SU-DHL-6 (cell line): ENCODE measurements around the gene DPP3.

Experiments
- H2AFZ ChIP-seq: fragments of 200-600 bp; sonication (generic); 2 replicates; pipeline ENCODE4 v1.6.1; 2014; ENCODE audit warnings: low read depth, mild to moderate bottlenecking, moderate library complexity, mixed read lengths, antibody characterized with exemption, low read length; ENCODE audit not compliant: severe bottlenecking
- H3F3A ChIP-seq: fragments of 200-600 bp; shearing (Covaris generic); 2 replicates; pipeline ENCODE4 v1.6.0; 2016; ENCODE audit warnings: antibody characterized with exemption, mild to moderate bottlenecking; ENCODE audit not compliant: insufficient read depth
- H3K27ac ChIP-seq: fragments of 200-600 bp; sonication (generic); 2 replicates; pipeline ENCODE4 v1.5.1; 2016; ENCODE audit warnings: low read depth, mild to moderate bottlenecking, low read length, moderate library complexity, mixed read lengths
- H3K27me3 ChIP-seq: fragments of 200-600 bp; sonication (generic), shearing (Covaris generic); 2 replicates; pipeline ENCODE4 v1.6.0; 2014; ENCODE audit warnings: mild to moderate bottlenecking, low read length
- H3K36me3 ChIP-seq: fragments of 200-600 bp; sonication (generic); 2 replicates; pipeline ENCODE4 v1.6.1; 2014; ENCODE audit warnings: mild to moderate bottlenecking, low read length, mixed read lengths
- H3K4me2 ChIP-seq: fragments of 300-600, 200-600 bp; shearing (Covaris generic), sonication (generic); 2 replicates; pipeline ENCODE4 v1.6.0; 2014; ENCODE audit warnings: low read length, low read depth, mild to moderate bottlenecking; ENCODE audit not compliant: poor library complexity, severe bottlenecking
- H3K4me3 ChIP-seq: fragments of 200-600 bp; sonication (generic); 2 replicates; pipeline ENCODE4 v1.5.1; 2014; ENCODE audit warnings: antibody characterized with exemption, low read length, mild to moderate bottlenecking, mixed read lengths; ENCODE audit not compliant: insufficient read depth, poor library complexity, severe bottlenecking
- H3K79me2 ChIP-seq: fragments of 200-600 bp; sonication (generic); 2 replicates; pipeline ENCODE4 v1.6.1; 2014; ENCODE audit warnings: mild to moderate bottlenecking, low read length, moderate library complexity; ENCODE audit not compliant: insufficient read depth
- H3K9ac ChIP-seq: fragments of 200-600 bp; sonication (generic); 2 replicates; pipeline ENCODE4 v1.7.0; 2014; ENCODE audit warnings: mild to moderate bottlenecking, low read length
- H3K9me2 ChIP-seq: fragments of 200-600 bp; sonication (generic); replicated peaks from 2 replicates; pipeline ENCODE4 v1.6.1; 2014; ENCODE audit warnings: low read length; ENCODE audit not compliant: insufficient read depth
- H3K9me3 ChIP-seq: fragments of 200-600 bp; sonication (generic); 2 replicates; pipeline ENCODE4 v1.6.1; 2014; ENCODE audit warnings: low read length, mixed read lengths; ENCODE audit not compliant: insufficient read depth
- H4K20me1 ChIP-seq: fragments of 200-600 bp; sonication (generic); 2 replicates; pipeline ENCODE4 v1.6.1; 2014; ENCODE audit warnings: low read depth, mild to moderate bottlenecking, antibody characterized with exemption, low read length, moderate library complexity, mixed read lengths
- EZH2phosphoT487 ChIP-seq: fragments of 200-600 bp; sonication (generic), shearing (Covaris generic); conservative IDR thresholded peaks from 2 replicates; pipeline ENCODE4 v1.6.1; 2018; ENCODE audit warnings: mild to moderate bottlenecking, antibody characterized with exemption, low read length, moderate library complexity, mixed read lengths
- TF ChIP-seq, protein P1 (sequence below): fragments of 200-600 bp; sonication (generic); IDR thresholded peaks from one replicate; pipeline ENCODE4 v1.5.1; 2017; ENCODE audit warnings: antibody characterized with exemption, mild to moderate bottlenecking, low read length, moderate library complexity; ENCODE audit not compliant: insufficient read depth, poor library complexity, severe bottlenecking

Gene DPP3

GRCh38 chr11:66443602-66444001 is 36.6 kb upstream of the DPP3 start:
- no peak overlapping the region for H3K9ac ChIP-seq
- no peaks in the 10 kb centered on the region for H3K9me2 ChIP-seq
- no peak overlapping the region for H3K27ac ChIP-seq
- no peak overlapping the region for H3K4me3 ChIP-seq
- no peaks in the 10 kb centered on the region for H4K20me1 ChIP-seq
- TF ChIP-seq EZH2phosphoT487: no peak
- TF ChIP-seq, protein P1, sequence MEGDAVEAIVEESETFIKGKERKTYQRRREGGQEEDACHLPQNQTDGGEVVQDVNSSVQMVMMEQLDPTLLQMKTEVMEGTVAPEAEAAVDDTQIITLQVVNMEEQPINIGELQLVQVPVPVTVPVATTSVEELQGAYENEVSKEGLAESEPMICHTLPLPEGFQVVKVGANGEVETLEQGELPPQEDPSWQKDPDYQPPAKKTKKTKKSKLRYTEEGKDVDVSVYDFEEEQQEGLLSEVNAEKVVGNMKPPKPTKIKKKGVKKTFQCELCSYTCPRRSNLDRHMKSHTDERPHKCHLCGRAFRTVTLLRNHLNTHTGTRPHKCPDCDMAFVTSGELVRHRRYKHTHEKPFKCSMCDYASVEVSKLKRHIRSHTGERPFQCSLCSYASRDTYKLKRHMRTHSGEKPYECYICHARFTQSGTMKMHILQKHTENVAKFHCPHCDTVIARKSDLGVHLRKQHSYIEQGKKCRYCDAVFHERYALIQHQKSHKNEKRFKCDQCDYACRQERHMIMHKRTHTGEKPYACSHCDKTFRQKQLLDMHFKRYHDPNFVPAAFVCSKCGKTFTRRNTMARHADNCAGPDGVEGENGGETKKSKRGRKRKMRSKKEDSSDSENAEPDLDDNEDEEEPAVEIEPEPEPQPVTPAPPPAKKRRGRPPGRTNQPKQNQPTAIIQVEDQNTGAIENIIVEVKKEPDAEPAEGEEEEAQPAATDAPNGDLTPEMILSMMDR: no peak
- no peak overlapping the region for H2AFZ ChIP-seq
- no peaks in the 10 kb centered on the region for H3K79me2 ChIP-seq
- H3F3A ChIP-seq: no peaks in the 10 kb centered on the region
- H3K27me3 ChIP-seq: no peaks in the 10 kb centered on the region
- no peaks in the 10 kb centered on the region for H3K36me3 ChIP-seq
- H3K4me2 ChIP-seq: no peak overlapping the region
- no peaks in the 10 kb centered on the region for H3K9me3 ChIP-seq

- Histone ChIP-seq H3K9me3 (no peaks in the 10 kb centered on the region), H3K27ac (no peak overlapping the region), H4K20me1 (no peaks in the 10 kb centered on the region), H3K9ac (no peak overlapping the region), H3K27me3 (no peaks in the 10 kb centered on the region), H3K36me3 (no peaks in the 10 kb centered on the region), H3K4me2 (no peak overlapping the region), H3K9me2 (no peaks in the 10 kb centered on the region), H2AFZ (no peak overlapping the region), H3K4me3 (no peak overlapping the region), H3K79me2 (no peaks in the 10 kb centered on the region), H3F3A (no peaks in the 10 kb centered on the region)
- no peak for TF ChIP-seq EZH2phosphoT487
- TF ChIP-seq, protein P1: no peak
These were observed 33.2 kb upstream of the DPP3 start for GRCh38 chr11:66447012-66447411.

- no peaks in the 10 kb centered on the region for H3F3A ChIP-seq
- no peak overlapping the region for H3K4me2 ChIP-seq
- H3K27ac ChIP-seq: no peak overlapping the region
- H3K36me3 ChIP-seq: no peaks in the 10 kb centered on the region
- no peaks in the 10 kb centered on the region for H3K79me2 ChIP-seq
- H3K9ac ChIP-seq: no peak overlapping the region
- no peaks in the 10 kb centered on the region for H3K27me3 ChIP-seq
- H3K9me2 ChIP-seq: no peaks in the 10 kb centered on the region
- H3K9me3 ChIP-seq: no peaks in the 10 kb centered on the region
- no peaks in the 10 kb centered on the region for H4K20me1 ChIP-seq
- TF ChIP-seq EZH2phosphoT487: no peak
- TF ChIP-seq, protein P1: no peak
- H2AFZ ChIP-seq: no peak overlapping the region
- H3K4me3 ChIP-seq: no peak overlapping the region
These were observed 31.7 kb upstream of the DPP3 start for GRCh38 chr11:66448523-66448922.
